HG03135 (cell line): Measurements from ENCODE around the gene RUNX2.

Experiments used
- ATAC-seq: cut with Tn5 transposase; IDR thresholded peaks from one replicate; pipeline ENCODE4 v1.9.1; 2021; ENCODE audit warnings: mild to moderate bottlenecking, moderate library complexity; ENCODE audit not compliant: unreplicated experiment

Gene RUNX2

GRCh38 chr6:45507186-45507585 lies 179.1 kb downstream of the RUNX2 start:
- no peak for ATAC-seq

DNA sequence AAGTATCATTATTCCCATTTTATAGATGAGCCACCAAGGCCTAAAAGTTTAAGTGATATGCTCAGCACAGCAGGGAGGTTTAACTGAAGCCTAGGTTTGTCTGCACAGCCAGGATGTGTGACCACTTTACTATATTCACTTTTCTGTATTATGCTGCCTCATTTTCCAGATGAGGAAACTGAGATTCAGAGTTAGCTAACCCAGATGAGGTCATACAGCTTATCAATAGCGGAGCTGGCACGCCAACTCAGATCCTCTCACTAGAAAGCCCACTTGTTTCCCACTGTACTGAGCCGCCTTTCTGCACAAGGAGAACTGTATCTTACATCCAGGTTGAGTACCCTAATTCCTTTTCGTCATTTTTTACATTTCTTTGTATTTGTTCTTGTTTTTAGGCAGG lies 181.3 kb downstream of the RUNX2 start:
- ATAC-seq = no peak

DNA sequence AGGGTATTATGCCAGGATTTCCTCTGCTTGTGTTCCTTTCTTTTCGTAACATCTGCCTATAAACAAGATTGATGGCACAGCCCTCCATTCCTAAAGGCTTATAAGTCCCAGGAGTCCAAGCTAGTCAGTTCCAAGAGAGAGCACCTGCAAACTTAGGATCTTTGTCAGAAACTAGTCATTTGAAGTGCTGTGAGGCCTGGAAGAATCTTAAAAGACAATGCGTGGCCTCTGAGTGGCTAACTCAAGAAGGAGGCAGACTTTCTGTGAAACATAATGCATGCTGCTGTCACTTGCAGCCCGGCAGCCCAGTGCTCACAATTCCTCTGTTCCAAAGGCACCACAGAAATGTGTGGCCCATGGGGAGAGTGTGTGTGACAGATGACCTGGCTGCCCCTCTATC lies 184.6 kb downstream of the RUNX2 start:
- ATAC-seq = no peak

- no peak for ATAC-seq
Measured at GRCh38 chr6:45513213-45513618, 185.1 kb downstream of the RUNX2 start.

DNA sequence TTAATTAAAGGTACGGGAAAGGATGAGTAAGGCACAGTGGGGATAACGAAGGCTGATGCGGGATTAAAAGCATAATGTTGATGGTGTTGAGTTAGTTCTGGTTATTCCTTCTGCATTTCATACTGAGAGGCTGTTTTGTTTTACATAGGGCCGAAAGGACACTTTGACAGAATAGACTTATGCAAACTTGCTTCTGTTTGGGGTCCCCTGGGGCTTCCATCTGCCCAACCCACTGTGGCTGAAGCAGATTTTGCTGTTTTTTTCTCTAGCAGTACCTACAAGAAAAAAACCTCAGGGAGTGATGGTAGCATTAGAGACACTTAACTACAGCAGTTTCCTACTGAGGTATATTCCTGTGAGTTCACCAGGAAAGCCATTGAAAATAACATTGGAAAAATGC lies 185.7 kb downstream of the RUNX2 start:
- no peak for ATAC-seq

DNA sequence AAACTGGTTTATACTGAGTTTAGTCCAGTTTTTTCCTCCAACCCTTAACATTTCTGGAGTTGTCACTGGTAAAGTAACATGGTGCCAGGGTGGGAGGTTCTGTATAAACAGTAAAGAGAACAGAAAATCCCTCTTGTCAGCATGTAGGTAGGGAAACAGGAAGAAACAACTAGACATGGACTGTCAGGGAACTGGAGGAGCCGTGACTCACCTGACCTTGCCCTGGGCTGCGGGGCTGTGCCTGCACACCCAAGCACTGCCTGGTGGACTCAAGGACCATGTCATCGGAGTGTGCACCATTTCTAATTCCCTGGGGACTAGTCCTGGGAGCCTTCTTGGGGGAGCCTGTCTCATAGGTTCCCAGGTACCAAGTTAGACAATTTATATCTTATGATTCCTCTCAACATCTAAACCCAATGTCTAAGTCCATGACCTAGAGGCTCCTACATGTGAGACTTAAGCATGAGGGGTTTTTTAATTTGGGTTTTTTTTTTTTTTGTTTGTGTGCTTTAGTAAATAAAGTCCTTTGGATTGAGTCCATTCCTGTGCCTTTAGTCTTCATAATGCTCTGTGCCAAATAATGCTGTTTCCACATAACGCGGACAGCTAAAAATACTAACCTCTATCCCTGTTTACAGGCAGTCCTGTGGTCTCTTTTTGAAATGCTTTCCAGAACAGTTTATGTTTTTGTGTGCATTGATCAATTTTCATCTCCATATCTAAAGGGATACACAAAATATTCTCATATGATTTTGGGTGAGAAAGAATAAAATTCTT lies 186.5 kb downstream of the RUNX2 start:
- no peak for ATAC-seq

GRCh38 chr6:45518013-45518720 lies 190.0 kb downstream of the RUNX2 start:
- ATAC-seq = no peak

- ATAC-seq = no peak
Measured at GRCh38 chr6:45521226-45521625, 193.1 kb downstream of the RUNX2 start.

DNA sequence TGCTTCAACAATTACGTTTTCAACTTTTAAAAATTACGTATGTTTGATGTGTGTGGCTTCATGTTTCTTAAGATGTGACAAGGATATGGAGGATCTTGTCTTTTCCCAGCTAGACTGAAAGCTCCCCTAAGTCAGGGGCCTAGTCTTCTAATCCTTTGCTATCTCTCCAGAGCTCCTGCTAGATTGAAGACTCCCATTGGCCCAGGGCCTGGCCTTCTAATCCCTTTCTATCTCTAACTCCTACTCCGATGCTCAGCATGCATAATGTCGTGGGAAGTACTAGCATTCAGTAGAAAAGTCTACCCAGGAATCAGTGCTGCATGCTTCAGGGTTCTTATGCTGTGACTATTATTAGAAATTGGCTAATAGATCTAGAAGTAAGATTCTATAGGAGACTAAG lies 194.4 kb downstream of the RUNX2 start:
- no peak for ATAC-seq

DNA sequence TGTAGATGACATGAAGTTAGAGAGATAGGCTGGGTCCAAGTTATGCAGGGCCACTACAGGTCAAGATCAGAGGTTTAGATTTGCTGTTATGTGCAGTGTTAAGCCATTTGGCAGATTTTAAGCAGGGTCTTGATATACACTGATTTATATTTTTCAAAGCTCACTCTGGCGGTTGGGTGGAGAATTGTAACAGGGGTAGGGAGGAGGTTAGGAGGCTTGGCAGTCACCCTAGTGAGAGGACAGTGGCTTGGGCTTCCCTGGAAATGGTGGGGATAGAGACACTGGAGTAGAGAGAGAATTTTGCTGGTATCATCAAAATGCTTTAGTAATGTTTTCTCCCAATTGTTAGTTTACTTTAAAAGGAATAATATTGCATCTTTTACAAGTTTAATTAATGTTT lies 199.1 kb downstream of the RUNX2 start:
- ATAC-seq = no peak

GRCh38 chr6:45531999-45532595 lies 204.0 kb downstream of the RUNX2 start:
- ATAC-seq = no peak

- no peak for ATAC-seq
Measured at GRCh38 chr6:45532721-45533210, 204.6 kb downstream of the RUNX2 start.

- ATAC-seq = no peak
Measured at GRCh38 chr6:45533386-45533785, 205.3 kb downstream of the RUNX2 start.

DNA sequence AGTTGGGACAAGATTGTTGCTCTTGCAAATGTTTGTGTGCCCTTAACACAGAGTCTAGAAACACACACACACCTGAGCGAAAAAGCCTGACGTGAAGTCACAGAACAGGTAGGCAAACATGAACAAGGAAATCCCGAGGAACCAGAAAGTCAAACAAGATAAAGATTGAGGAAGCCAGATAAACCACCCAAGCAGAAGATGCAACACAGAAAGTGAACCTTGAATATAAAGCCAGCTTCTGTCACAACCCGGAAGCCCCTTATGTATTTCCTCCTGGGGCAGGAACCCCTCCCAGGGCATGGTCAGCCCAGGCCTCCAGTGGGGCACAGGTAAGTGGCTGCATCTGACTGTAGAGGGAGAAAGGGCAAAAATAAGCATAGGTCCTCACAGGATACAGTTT lies 207.8 kb downstream of the RUNX2 start:
- ATAC-seq = no peak

GRCh38 chr6:45537539-45537938 lies 209.4 kb downstream of the RUNX2 start:
- ATAC-seq = no peak

GRCh38 chr6:45538641-45539547 lies 210.8 kb downstream of the RUNX2 start:
- no peak for ATAC-seq

DNA sequence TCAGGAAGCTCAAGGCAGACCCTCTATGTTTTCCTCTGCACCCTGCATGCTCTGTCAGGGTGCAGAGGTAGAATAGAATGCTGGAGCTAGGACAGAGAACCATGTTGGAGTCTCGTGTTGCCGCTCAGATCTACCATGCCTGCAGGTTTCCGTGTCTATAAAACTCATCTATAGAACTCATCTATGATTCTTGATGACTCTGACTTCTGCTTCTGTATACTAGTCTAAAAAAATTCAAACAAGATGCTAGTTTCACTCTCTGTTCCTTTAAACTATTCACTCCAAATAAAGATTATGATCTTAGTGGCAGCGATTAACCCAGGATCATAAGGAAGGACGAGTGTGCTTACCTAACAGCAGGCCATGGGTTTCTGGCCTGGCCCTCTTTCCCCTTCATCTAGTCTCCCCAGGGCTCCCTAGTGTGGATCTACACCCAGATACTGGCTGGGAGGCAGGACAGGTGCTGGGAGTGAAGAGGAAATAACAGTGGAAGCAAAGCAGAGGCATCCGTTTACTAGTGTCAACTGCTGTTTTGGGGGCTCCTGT lies 212.3 kb downstream of the RUNX2 start:
- no peak for ATAC-seq

GRCh38 chr6:45541934-45542333 lies 213.8 kb downstream of the RUNX2 start:
- no peak for ATAC-seq

DNA sequence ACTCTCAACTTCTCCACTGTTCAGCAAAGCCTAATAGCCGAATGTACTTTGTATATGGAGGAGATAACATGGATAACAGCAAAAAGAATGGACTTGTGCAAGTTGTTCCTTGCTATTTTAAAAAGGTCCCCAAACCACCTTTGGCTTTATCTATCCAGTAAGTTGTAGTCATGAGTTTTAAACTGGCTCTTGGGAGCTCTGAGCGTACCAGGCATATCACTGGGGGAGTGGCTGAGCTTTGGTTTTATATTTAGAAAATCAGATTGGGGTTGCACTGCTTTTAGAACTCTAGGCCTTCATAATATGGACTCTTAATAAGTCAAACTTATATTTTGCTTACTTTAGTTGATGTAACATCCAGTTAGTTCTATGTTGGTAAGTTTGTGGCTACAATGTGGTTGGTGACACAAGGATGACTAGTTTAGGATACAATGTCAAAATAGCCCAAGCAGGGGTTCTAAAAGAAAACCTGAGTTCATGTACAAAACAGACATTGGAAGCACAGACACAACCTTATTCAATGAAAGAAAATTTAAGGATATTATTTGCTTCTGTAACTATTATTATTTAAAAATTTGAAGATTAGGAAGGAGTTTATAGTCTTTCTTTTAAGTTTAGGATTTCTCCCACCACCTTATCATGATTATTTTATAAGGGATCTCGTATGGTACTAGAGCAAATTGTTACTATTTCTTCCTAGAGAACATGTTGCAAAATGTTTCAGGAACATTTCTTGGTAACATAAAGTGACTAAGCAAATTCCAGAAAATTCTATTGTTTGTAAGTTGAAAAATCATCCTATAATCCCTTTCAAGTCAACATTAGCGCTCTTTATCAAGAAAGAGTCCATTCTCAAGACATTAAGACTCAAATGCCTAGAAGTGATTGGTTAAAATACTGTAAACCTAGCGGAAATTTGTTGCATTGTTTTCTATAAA lies 215.4 kb downstream of the RUNX2 start:
- ATAC-seq = no peak

- no peak for ATAC-seq
Measured at GRCh38 chr6:45545416-45545815, 217.3 kb downstream of the RUNX2 start.
